ENCODE data around the gene CDK14.
"Not testable (repeated sequence)": the region's sequence is repeated elsewhere in the genome, so short reads cannot be mapped to it uniquely, and the experiment has no call there.

The CDK14 gene

DNA sequence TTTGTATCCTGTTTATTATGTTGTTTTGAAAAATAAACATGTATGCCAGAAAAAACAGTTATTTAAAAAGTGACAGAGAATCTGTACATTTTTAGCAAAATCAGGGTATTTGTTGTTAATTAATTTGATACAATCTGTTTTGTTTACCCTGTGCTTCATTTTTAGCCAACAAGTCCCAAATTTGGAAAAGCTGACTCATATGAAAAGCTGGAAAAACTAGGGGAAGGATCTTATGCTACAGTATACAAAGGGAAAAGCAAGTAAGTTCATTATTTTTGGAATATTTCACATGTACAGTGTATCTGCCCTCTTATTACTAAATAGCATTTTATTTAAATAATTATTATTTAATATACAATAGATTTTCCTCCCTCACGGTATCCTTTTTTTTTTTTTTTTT is 151.4 kb downstream of the CDK14 start:
- Histone ChIP-seq H3K9me3 (ENCODE audit: control insufficient read depth, low read length) (no peaks in the 10 kb centered on the region), H3K4me3 (ENCODE audit: insufficient read depth, low read depth, low read length) (no peak overlapping the region), H3K27ac (ENCODE audit: insufficient read depth, low read depth, low read length, poor library complexity, severe bottlenecking) (no peak overlapping the region), H3K4me1 (ENCODE audit: control insufficient read depth, insufficient read depth, low read length) (no peaks in the 10 kb centered on the region), H3K36me3 (ENCODE audit: control insufficient read depth, insufficient read depth, low read length) (no peaks in the 10 kb centered on the region), H3K27me3 (ENCODE audit: control insufficient read depth, insufficient read depth, low read length, poor library complexity, severe bottlenecking) (no peaks in the 10 kb centered on the region)
- WGBS, 2 experiments, result 88% methylated on average over 1 of the region's 1 CpG; no CpG with 5 or more reads in 1 of the 2 experiments

DNA sequence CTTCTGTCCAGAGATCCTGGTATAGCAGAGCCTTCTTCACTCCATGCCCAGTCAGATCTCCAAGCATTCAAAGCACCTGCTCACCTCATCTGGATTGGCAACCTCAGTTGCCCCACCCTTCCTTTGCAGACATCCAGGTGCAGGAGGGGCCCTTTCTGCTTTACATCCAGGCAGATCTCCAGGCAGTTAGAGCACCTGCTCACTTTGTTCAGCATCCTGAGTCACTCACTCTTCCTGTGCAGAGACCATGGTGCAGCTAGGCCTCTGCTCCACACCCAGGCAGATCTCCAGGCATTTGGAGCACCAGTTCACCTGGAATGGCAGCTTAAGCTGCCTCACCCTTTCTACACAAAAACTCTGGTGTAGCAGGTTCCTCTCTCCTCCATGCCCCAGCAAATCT is 153.1 kb downstream of the CDK14 start:
- Histone ChIP-seq H3K4me1 (ENCODE audit: control insufficient read depth, insufficient read depth, low read length) (no peaks in the 10 kb centered on the region), H3K9me3 (ENCODE audit: control insufficient read depth, low read length) (no peaks in the 10 kb centered on the region), H3K36me3 (ENCODE audit: control insufficient read depth, insufficient read depth, low read length) (no peaks in the 10 kb centered on the region), H3K27me3 (ENCODE audit: control insufficient read depth, insufficient read depth, low read length, poor library complexity, severe bottlenecking) (no peaks in the 10 kb centered on the region), H3K4me3 (ENCODE audit: insufficient read depth, low read depth, low read length) (no peak overlapping the region), H3K27ac (ENCODE audit: insufficient read depth, low read depth, low read length, poor library complexity, severe bottlenecking) (no peak overlapping the region)

DNA sequence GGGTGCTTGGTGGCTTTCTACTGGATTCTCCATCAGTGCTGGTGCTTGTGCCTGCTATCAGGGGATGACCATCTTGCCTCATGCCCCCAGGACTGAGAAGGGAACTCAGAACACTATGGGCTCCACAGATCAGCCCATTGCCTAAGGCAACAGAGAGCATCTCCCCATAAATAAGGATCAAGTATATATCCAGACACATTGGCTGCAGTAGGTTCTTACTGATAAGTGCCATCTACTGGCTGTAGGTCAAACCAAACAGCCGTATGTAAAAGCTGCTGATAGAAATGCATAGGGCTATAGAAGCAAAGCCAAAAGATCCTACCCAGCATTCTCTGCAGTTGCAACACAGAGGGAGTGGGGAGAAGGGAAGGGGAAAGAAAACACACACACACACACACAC is 153.7 kb downstream of the CDK14 start:
- Histone ChIP-seq H3K27me3 (ENCODE audit: control insufficient read depth, insufficient read depth, low read length, poor library complexity, severe bottlenecking) (no peaks in the 10 kb centered on the region), H3K4me1 (ENCODE audit: control insufficient read depth, insufficient read depth, low read length) (no peaks in the 10 kb centered on the region), H3K36me3 (ENCODE audit: control insufficient read depth, insufficient read depth, low read length) (no peaks in the 10 kb centered on the region), H3K9me3 (ENCODE audit: control insufficient read depth, low read length) (no peaks in the 10 kb centered on the region), H3K27ac (ENCODE audit: insufficient read depth, low read depth, low read length, poor library complexity, severe bottlenecking) (no peak overlapping the region), H3K4me3 (ENCODE audit: insufficient read depth, low read depth, low read length) (no peak overlapping the region)
- WGBS, 2 experiments, result 57 to 70% methylated on average over 1 of the region's 1 CpG

DNA sequence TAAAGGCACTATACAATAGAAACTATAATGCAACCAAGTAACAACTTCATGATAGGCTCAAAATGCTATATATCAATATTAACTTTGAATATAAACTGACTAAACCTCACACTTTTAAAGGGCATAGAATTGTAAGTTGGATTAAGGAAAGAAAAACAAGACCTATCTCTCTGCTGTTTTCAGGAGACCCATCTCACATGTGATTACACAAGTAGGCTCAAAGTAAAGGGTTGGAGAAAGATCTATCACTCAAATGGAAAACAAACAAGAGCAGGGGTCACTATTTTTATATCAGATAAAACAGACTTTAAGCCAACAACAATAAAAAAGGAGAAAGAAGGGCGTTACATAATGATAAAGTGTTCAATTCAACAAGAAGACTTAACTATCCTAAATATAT is 155.5 kb downstream of the CDK14 start:
- no peaks in the 10 kb centered on the region for H3K27me3 ChIP-seq (ENCODE audit: control insufficient read depth, insufficient read depth, low read length, poor library complexity, severe bottlenecking)
- H3K36me3 ChIP-seq (ENCODE audit: control insufficient read depth, insufficient read depth, low read length), result no peaks in the 10 kb centered on the region
- no peaks in the 10 kb centered on the region for H3K9me3 ChIP-seq (ENCODE audit: control insufficient read depth, low read length)
- no peak overlapping the region for H3K4me3 ChIP-seq (ENCODE audit: insufficient read depth, low read depth, low read length)
- no peak overlapping the region for H3K27ac ChIP-seq (ENCODE audit: insufficient read depth, low read depth, low read length, poor library complexity, severe bottlenecking)
- no CpG with 5 or more reads among the region's 1 CpG for WGBS, 2 experiments
- H3K4me1 ChIP-seq (ENCODE audit: control insufficient read depth, insufficient read depth, low read length), result no peaks in the 10 kb centered on the region

DNA sequence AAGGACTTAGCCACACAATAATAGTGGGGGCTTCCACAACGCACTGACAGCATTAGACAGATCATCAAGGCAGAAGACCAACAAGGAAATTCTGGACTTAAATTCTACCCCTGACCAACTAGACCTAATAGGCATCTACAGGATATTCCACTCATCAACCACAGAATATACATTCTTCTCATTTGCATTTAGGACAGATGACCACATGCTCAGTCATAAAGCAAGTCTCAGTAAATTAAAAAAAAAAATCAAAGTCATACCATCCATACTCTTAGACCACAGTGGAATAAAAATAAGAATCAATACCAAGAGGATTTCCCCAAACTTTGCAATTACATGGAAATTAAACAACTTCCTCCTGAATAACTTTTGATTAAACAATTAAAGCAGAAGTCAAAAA is 155.9 kb downstream of the CDK14 start:
- Histone ChIP-seq H3K36me3 (ENCODE audit: control insufficient read depth, insufficient read depth, low read length) (no peaks in the 10 kb centered on the region), H3K4me1 (ENCODE audit: control insufficient read depth, insufficient read depth, low read length) (no peaks in the 10 kb centered on the region), H3K27ac (ENCODE audit: insufficient read depth, low read depth, low read length, poor library complexity, severe bottlenecking) (no peak overlapping the region), H3K4me3 (ENCODE audit: insufficient read depth, low read depth, low read length) (no peak overlapping the region), H3K9me3 (ENCODE audit: control insufficient read depth, low read length) (no peaks in the 10 kb centered on the region), H3K27me3 (ENCODE audit: control insufficient read depth, insufficient read depth, low read length, poor library complexity, severe bottlenecking) (no peaks in the 10 kb centered on the region)
- WGBS, 2 experiments, result 83 to 98% methylated on average over 1 of the region's 1 CpG

DNA sequence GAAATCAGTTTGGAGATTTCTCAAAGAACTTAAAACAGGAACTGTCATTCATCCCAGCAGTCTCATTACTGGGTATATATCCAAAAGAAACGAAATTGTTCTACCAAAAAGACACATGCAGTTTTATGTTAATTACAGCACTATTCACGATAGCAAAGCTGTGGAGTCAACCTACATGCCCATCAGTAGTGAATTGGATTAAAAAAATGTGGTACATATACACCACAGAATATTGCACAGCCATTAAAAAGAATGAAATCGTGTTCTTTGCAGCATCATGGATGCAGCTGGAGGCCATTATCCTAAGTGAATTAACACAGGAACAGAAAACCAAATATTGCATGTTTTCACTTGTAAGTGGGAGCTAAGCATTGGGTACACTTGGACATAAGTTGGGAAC is 158.9 kb downstream of the CDK14 start:
- Histone ChIP-seq H3K4me1 (ENCODE audit: control insufficient read depth, insufficient read depth, low read length) (no peaks in the 10 kb centered on the region), H3K9me3 (ENCODE audit: control insufficient read depth, low read length) (no peaks in the 10 kb centered on the region), H3K27me3 (ENCODE audit: control insufficient read depth, insufficient read depth, low read length, poor library complexity, severe bottlenecking) (no peaks in the 10 kb centered on the region), H3K27ac (ENCODE audit: insufficient read depth, low read depth, low read length, poor library complexity, severe bottlenecking) (no peak overlapping the region), H3K4me3 (ENCODE audit: insufficient read depth, low read depth, low read length) (no peak overlapping the region), H3K36me3 (ENCODE audit: control insufficient read depth, insufficient read depth, low read length) (no peaks in the 10 kb centered on the region)
- 85 to 88% methylated on average over 3 of the region's 3 CpGs for WGBS, 2 experiments

DNA sequence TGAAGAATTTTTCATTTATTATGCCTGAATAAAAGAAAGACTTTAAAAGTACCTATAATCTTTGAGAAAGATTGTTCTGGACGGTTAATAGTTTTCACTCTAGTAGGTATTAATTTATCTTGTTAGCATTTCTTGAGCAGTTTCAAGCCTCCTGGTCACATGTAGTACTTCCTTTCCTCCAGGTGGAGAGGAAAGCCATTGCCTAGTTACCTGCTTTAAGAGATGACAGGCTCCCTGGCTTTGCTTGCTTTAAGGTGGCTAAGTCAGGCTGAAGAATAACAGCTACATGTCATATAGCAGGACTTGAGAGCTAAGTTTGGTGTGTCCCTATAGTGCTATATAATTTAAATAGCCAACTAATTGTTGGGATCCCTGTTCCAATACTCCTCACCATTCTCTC is 160.2 kb downstream of the CDK14 start:
- Histone ChIP-seq H3K4me3 (ENCODE audit: insufficient read depth, low read depth, low read length) (no peak overlapping the region), H3K9me3 (ENCODE audit: control insufficient read depth, low read length) (no peaks in the 10 kb centered on the region), H3K27me3 (ENCODE audit: control insufficient read depth, insufficient read depth, low read length, poor library complexity, severe bottlenecking) (no peaks in the 10 kb centered on the region), H3K27ac (ENCODE audit: insufficient read depth, low read depth, low read length, poor library complexity, severe bottlenecking) (no peak overlapping the region), H3K4me1 (ENCODE audit: control insufficient read depth, insufficient read depth, low read length) (no peaks in the 10 kb centered on the region), H3K36me3 (ENCODE audit: control insufficient read depth, insufficient read depth, low read length) (no peaks in the 10 kb centered on the region)
- WGBS, 2 experiments, result 83 to 95% methylated on average over 1 of the region's 1 CpG

DNA sequence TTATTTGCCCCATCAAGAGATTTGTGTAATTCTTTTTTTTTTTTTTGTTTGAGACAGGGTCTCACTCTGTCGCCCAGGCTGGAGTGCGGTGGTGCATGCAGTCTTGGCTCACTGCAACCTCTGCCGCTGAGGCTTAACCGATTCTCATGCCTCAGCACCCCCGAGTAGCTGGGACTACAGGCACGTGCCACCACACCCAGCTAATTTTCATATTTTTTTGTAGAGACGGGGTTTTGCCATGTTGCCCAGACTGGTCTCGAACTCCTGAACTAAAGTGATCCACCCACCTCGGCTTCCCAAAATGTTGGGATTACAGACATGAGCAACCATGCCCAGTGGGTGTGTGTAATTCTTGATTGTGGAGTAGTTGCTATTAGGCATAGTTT is 161.4 kb downstream of the CDK14 start:
- not testable (repeated sequence) for H3K27me3 ChIP-seq (ENCODE audit: control insufficient read depth, insufficient read depth, low read length, poor library complexity, severe bottlenecking); H3K36me3 ChIP-seq (ENCODE audit: control insufficient read depth, insufficient read depth, low read length); H3K27ac ChIP-seq (ENCODE audit: insufficient read depth, low read depth, low read length, poor library complexity, severe bottlenecking); H3K9me3 ChIP-seq (ENCODE audit: control insufficient read depth, low read length); H3K4me3 ChIP-seq (ENCODE audit: insufficient read depth, low read depth, low read length); H3K4me1 ChIP-seq (ENCODE audit: control insufficient read depth, insufficient read depth, low read length)
- 90% methylated on average over 9 of the region's 9 CpGs for WGBS, 2 experiments

DNA sequence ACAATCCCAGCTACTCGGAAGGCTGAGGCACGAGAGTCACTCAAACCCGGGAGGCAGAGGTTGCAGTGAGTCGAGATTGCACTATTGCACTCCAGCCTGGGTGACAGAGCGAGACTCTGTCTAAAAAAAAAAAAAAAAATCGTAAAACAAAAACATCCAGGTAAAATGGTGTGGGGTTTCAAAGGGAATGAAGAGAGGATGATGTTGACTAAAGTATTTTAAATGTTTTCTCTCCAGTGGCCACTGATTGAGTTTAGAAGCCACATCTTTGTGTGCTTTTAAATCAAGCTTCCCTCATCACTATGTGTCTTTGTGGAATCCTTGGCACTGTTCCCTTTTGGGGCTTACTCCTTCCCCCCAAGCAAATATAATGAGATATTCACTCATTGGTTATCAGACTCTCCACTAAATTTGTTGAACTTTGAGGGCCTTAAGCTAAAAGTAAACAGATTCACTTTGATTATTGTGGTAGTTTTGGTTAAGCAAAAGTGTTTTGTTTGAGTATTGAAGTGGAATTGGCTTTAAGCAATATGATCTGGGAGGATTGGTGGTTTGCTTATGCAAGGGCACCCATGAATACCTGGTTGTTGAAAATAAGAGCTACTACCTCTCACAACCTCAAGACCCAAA is 162.9 kb downstream of the CDK14 start:
- H3K27ac ChIP-seq (ENCODE audit: insufficient read depth, low read depth, low read length, poor library complexity, severe bottlenecking), result no peak overlapping the region
- H3K4me1 ChIP-seq (ENCODE audit: control insufficient read depth, insufficient read depth, low read length), result no peaks in the 10 kb centered on the region
- 91 to 92% methylated on average over 6 of the region's 6 CpGs for WGBS, 2 experiments
- H3K36me3 ChIP-seq (ENCODE audit: control insufficient read depth, insufficient read depth, low read length), result no peaks in the 10 kb centered on the region
- H3K9me3 ChIP-seq (ENCODE audit: control insufficient read depth, low read length), result no peaks in the 10 kb centered on the region
- H3K4me3 ChIP-seq (ENCODE audit: insufficient read depth, low read depth, low read length), result no peak overlapping the region
- no peaks in the 10 kb centered on the region for H3K27me3 ChIP-seq (ENCODE audit: control insufficient read depth, insufficient read depth, low read length, poor library complexity, severe bottlenecking)

DNA sequence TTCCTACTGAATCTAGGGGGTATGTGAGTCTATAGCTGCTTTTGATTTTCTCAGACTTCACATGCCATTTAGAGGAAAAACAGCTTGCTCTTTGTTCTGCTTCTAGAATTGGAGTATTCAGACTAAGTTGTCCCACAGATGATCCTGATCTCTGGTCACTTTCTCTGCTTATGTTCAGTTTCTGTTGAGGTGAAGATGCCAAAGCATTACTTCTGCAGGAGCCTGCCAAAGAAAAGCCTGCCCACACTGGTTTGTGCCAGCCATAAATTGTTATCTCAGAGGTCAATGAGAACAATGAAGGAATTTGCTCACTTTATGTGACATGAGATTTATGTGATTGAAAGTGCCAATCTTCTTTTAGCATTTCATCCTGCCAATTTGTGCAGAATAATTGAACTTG is 163.6 kb downstream of the CDK14 start:
- H3K27ac ChIP-seq (ENCODE audit: insufficient read depth, low read depth, low read length, poor library complexity, severe bottlenecking), result no peak overlapping the region
- no peaks in the 10 kb centered on the region for H3K27me3 ChIP-seq (ENCODE audit: control insufficient read depth, insufficient read depth, low read length, poor library complexity, severe bottlenecking)
- no peaks in the 10 kb centered on the region for H3K9me3 ChIP-seq (ENCODE audit: control insufficient read depth, low read length)
- H3K4me1 ChIP-seq (ENCODE audit: control insufficient read depth, insufficient read depth, low read length), result peaks cover 3% of the 10 kb centered on the region
- no peaks in the 10 kb centered on the region for H3K36me3 ChIP-seq (ENCODE audit: control insufficient read depth, insufficient read depth, low read length)
- no peak overlapping the region for H3K4me3 ChIP-seq (ENCODE audit: insufficient read depth, low read depth, low read length)

DNA sequence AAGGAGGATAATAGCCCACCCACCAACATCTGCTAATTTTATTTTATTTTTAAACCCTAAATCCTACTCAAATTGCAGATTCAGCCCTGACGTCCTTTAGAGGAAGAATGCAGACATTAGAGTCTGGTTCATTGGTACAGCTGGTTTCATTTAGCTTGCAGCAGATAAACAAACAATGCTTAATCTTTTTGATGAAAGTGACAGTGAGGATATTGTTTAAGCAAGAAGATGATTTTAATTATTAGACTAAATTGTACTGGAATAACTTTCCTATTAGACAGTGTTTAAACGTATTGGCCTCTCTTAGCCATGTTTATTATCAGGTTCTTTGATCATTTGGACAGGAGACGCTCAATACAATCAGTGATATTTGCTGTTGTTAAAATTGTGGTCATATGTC is 164.8 kb downstream of the CDK14 start:
- no peak overlapping the region for H3K4me3 ChIP-seq (ENCODE audit: insufficient read depth, low read depth, low read length)
- H3K27me3 ChIP-seq (ENCODE audit: control insufficient read depth, insufficient read depth, low read length, poor library complexity, severe bottlenecking), result no peaks in the 10 kb centered on the region
- H3K36me3 ChIP-seq (ENCODE audit: control insufficient read depth, insufficient read depth, low read length), result no peaks in the 10 kb centered on the region
- peaks cover 7% of the 10 kb centered on the region for H3K4me1 ChIP-seq (ENCODE audit: control insufficient read depth, insufficient read depth, low read length)
- no peak overlapping the region for H3K27ac ChIP-seq (ENCODE audit: insufficient read depth, low read depth, low read length, poor library complexity, severe bottlenecking)
- no peaks in the 10 kb centered on the region for H3K9me3 ChIP-seq (ENCODE audit: control insufficient read depth, low read length)
- WGBS, 2 experiments, result 90 to 93% methylated on average over 3 of the region's 3 CpGs
